ENCODE measurements around the gene UCN2.

Gene UCN2

GRCh38 chr3:48572517-48572916, 8.9 kb upstream of the UCN2 start:
- ATAC-seq = no peak
- no peak for TF ChIP-seq PATZ1 (CRISPR knock-in tag; IDR thresholded peaks at IDR 0.05; ENCODE audit: borderline replicate concordance)
- TF ChIP-seq ZFP3 (CRISPR knock-in tag; IDR thresholded peaks at IDR 0.05) = no peak
- no peak for TF ChIP-seq ZNF70 (CRISPR knock-in tag; IDR thresholded peaks at IDR 0.05)
- TF ChIP-seq TOX (CRISPR knock-in tag; IDR thresholded peaks at IDR 0.05; ENCODE audit: borderline replicate concordance) = no peak
- no peak for TF ChIP-seq ZC3H10 (CRISPR knock-in tag; IDR thresholded peaks at IDR 0.05)
- TF ChIP-seq ESRRG (CRISPR knock-in tag; IDR thresholded peaks at IDR 0.05) = no peak
- TF ChIP-seq ZNF565 (CRISPR knock-in tag; conservative IDR thresholded peaks at IDR 0.05; ENCODE audit: low read depth) = no peak
- TF ChIP-seq ISL1 (CRISPR knock-in tag; IDR thresholded peaks at IDR 0.05) = no peak
- TF ChIP-seq OSR1 (CRISPR knock-in tag; IDR thresholded peaks at IDR 0.05) = no peak
- TF ChIP-seq TSHZ2 (CRISPR knock-in tag; IDR thresholded peaks at IDR 0.05) = no peak
- no peak for TF ChIP-seq PPARA (CRISPR knock-in tag; IDR thresholded peaks at IDR 0.05; ENCODE audit: borderline replicate concordance)

GRCh38 chr3:48571938-48572337, 8.4 kb upstream of the UCN2 start:
- TF ChIP-seq ZFP3 (CRISPR knock-in tag; IDR thresholded peaks at IDR 0.05) = no peak
- no peak for TF ChIP-seq GLIS3 (CRISPR knock-in tag; IDR thresholded peaks at IDR 0.05)
- TF ChIP-seq RARB (CRISPR knock-in tag; IDR thresholded peaks at IDR 0.05) = no peak
- no peak for TF ChIP-seq ARNTL (CRISPR knock-in tag; IDR thresholded peaks at IDR 0.05; ENCODE audit: borderline replicate concordance, low read depth)
- no peak for TF ChIP-seq ESRRG (CRISPR knock-in tag; IDR thresholded peaks at IDR 0.05)
- TF ChIP-seq ISL1 (CRISPR knock-in tag; IDR thresholded peaks at IDR 0.05) = no peak
- no peak for TF ChIP-seq TSHZ2 (CRISPR knock-in tag; IDR thresholded peaks at IDR 0.05)
- TF ChIP-seq ZNF565 (CRISPR knock-in tag; conservative IDR thresholded peaks at IDR 0.05; ENCODE audit: low read depth) = no peak
- no peak for TF ChIP-seq PPARA (CRISPR knock-in tag; IDR thresholded peaks at IDR 0.05; ENCODE audit: borderline replicate concordance)
- no peak for TF ChIP-seq ZNF70 (CRISPR knock-in tag; IDR thresholded peaks at IDR 0.05)
- TF ChIP-seq CSDC2 (CRISPR knock-in tag; IDR thresholded peaks at IDR 0.05) = no peak
- ATAC-seq = no peak

GRCh38 chr3:48569808-48570450, 6.3 kb upstream of the UCN2 start:
- TF ChIP-seq ZNF70 (CRISPR knock-in tag; IDR thresholded peaks at IDR 0.05) (no peak), ZNF565 (CRISPR knock-in tag; conservative IDR thresholded peaks at IDR 0.05; ENCODE audit: low read depth) (no peak), BACH2 (CRISPR knock-in tag; IDR thresholded peaks at IDR 0.05; ENCODE audit: borderline replicate concordance) (no peak), CREB5 (CRISPR knock-in tag; IDR thresholded peaks at IDR 0.05; ENCODE audit: low read depth) (no peak), TSHZ2 (CRISPR knock-in tag; IDR thresholded peaks at IDR 0.05) (no peak), ZC3H10 (CRISPR knock-in tag; IDR thresholded peaks at IDR 0.05) (no peak), CSDC2 (CRISPR knock-in tag; IDR thresholded peaks at IDR 0.05) (no peak), TCF4 (CRISPR knock-in tag; IDR thresholded peaks at IDR 0.05; ENCODE audit: borderline replicate concordance) (no peak), PATZ1 (CRISPR knock-in tag; IDR thresholded peaks at IDR 0.05; ENCODE audit: borderline replicate concordance) (no peak), TOX (CRISPR knock-in tag; IDR thresholded peaks at IDR 0.05; ENCODE audit: borderline replicate concordance) (no peak)
- no peak for ATAC-seq
